Measurements from ENCODE around the gene PDE2A. TPM values are rescaled to one million over a fixed set of nuclear protein-coding genes. Genes with fewer than 3 reads are reported as not detected.

Gene PDE2A
- total and polyA plus RNA-seq, 2 of the 4 experiments (the other 2 are of a cell fraction), result 0.02 TPM; not detected in 1

- H3K27ac ChIP-seq (ENCODE audit: insufficient read depth, low read length), result no peak overlapping the region
- no peak overlapping the region for H3K4me2 ChIP-seq (ENCODE audit: low read depth, low read length)
- no TSS peak for BruUV-seq (replicated peaks)
- H4K5ac ChIP-seq (ENCODE audit: low read depth, low read length), result no peak overlapping the region
- no peak overlapping the region for H3K4me3 ChIP-seq (ENCODE audit: insufficient read depth, low read depth, low read length)
- no peaks in the 10 kb centered on the region for H3K36me3 ChIP-seq (ENCODE audit: control insufficient read depth, insufficient read depth, low read length)
- no peak overlapping the region for H2BK5ac ChIP-seq (ENCODE audit: low read depth, low read length, poor library complexity, severe bottlenecking)
- no peak overlapping the region for H2AK5ac ChIP-seq (ENCODE audit: low read depth, low read length)
- no peak overlapping the region for H2AK9ac ChIP-seq (replicated peaks; ENCODE audit: low read depth, low read length, poor library complexity)
- no peak overlapping the region for H4K8ac ChIP-seq (ENCODE audit: low read depth in 2 of 2, low read length in 2 of 2)
- H2AFZ ChIP-seq (replicated peaks; ENCODE audit: low read length, poor library complexity), result no peak overlapping the region
- H3K27me3 ChIP-seq (ENCODE audit: control insufficient read depth, insufficient read depth, low read length), result peaks cover 47% of the 10 kb centered on the region
- in situ Hi-C loops (cut with MboI; ENCODE audit: low sequenced_read_pairs) (no loop called here), intact Hi-C loops (cut with micrococcal nuclease) (no loop called here), dilution Hi-C loops (cut with HindIII; ENCODE audit: low sequenced_read_pairs, unreplicated experiment) (no loop called here)
- no peak overlapping the region for H3K4ac ChIP-seq (ENCODE audit: low read depth, low read length)
- H4K91ac ChIP-seq (ENCODE audit: insufficient read depth, low read depth, low read length), result no peak overlapping the region
- DNase-seq (no peak), ATAC-seq (ENCODE audit: low read depth) (no peak)
- H4K20me1 ChIP-seq (ENCODE audit: insufficient read depth, low read length), result no peaks in the 10 kb centered on the region
- H3K56ac ChIP-seq (ENCODE audit: extremely low read depth, insufficient read depth, low read length), result no peak overlapping the region
- no peak overlapping the region for H3K23ac ChIP-seq (ENCODE audit: low read depth, low read length)
- no peaks in the 10 kb centered on the region for H3K9me3 ChIP-seq (ENCODE audit: control insufficient read depth, insufficient read depth, low read length)
- WGBS, 2 experiments (ENCODE audit: extremely low coverage in 2 of 2, insufficient read length in 1 of 2), result no CpG with 5 or more reads among the region's 9 CpGs
- no peak overlapping the region for H3K14ac ChIP-seq (replicated peaks; ENCODE audit: low read depth, low read length)
- H2BK15ac ChIP-seq (ENCODE audit: low read depth, low read length), result no peak overlapping the region
- no peak overlapping the region for H2BK120ac ChIP-seq (ENCODE audit: low read depth, low read length)
- H3K9me1 ChIP-seq (ENCODE audit: insufficient read depth, low read length), result no peaks in the 10 kb centered on the region
- ChIA-PET CTCF (interaction anchor here (1.3 kb wide), 1 partner anchor 27 kb away, joined by 4 read pairs; no protein-coding TSS in a partner anchor), POLR2A (ENCODE audit: unreplicated experiment) (no interaction called here)
- no peaks in the 10 kb centered on the region for H3K79me1 ChIP-seq (ENCODE audit: low read depth in 1 of 2, low read length in 2 of 2)
- H3K9ac ChIP-seq (ENCODE audit: low read depth, low read length), result no peak overlapping the region
- no peaks in the 10 kb centered on the region for H3K4me1 ChIP-seq (ENCODE audit: control insufficient read depth, insufficient read depth, low read length)
- no peak for TF ChIP-seq RFX5 (IDR thresholded peaks at IDR 0.05; ENCODE audit: low read depth, low read length)
- no peak for TF ChIP-seq BHLHE40 (IDR thresholded peaks at IDR 0.05; ENCODE audit: low read depth, low read length)
- no peak for TF ChIP-seq POLR2A (IDR thresholded peaks at IDR 0.05; ENCODE audit: low read depth, low read length)
- no peak for TF ChIP-seq RCOR1 (IDR thresholded peaks at IDR 0.05; ENCODE audit: insufficient replicate concordance, low read length)
- no peak for TF ChIP-seq ELK1 (IDR thresholded peaks at IDR 0.05; ENCODE audit: borderline replicate concordance, low read depth, low read length)
- TF ChIP-seq MAFK (IDR thresholded peaks at IDR 0.05; ENCODE audit: low read depth, low read length), result no peak
- TF ChIP-seq FOS (IDR thresholded peaks at IDR 0.05; ENCODE audit: low read depth, low read length), result no peak
- TF ChIP-seq RAD21 (IDR thresholded peaks at IDR 0.05; ENCODE audit: low read length), result no peak
- no peak for TF ChIP-seq MAZ (IDR thresholded peaks at IDR 0.05; ENCODE audit: borderline replicate concordance, low read depth, low read length)
- TF ChIP-seq MXI1 (IDR thresholded peaks at IDR 0.05; ENCODE audit: borderline replicate concordance, low read depth, low read length), result no peak
- TF ChIP-seq NFE2L2 (IDR thresholded peaks at IDR 0.05; ENCODE audit: low read depth, low read length), result no peak
- no peak for TF ChIP-seq CHD1 (IDR thresholded peaks at IDR 0.05; ENCODE audit: low read depth, low read length)
- no peak for TF ChIP-seq CTCF (conservative IDR thresholded peaks at IDR 0.05; ENCODE audit: low read depth, low read length)
- no peak for TF ChIP-seq USF2 (IDR thresholded peaks at IDR 0.05; ENCODE audit: low read depth, low read length)
- TF ChIP-seq CEBPB (IDR thresholded peaks at IDR 0.05; ENCODE audit: low read depth, low read length), result no peak
- no peak for TF ChIP-seq SMC3 (IDR thresholded peaks at IDR 0.05; ENCODE audit: low read depth, low read length)
- H3K18ac ChIP-seq (ENCODE audit: low read depth, low read length), result no peak overlapping the region
- no peak overlapping the region for H2BK20ac ChIP-seq (ENCODE audit: low read depth, low read length)
Measured at GRCh38 chr11:72546866-72547265, 127.4 kb downstream of the PDE2A start.

Measured in IMR-90 (cell line).